GM23338 (cell line): ENCODE measurements around the gene MORN4. TPM values are rescaled to one million over a fixed set of nuclear protein-coding genes. Genes with fewer than 3 reads are reported as not detected.

Experiments
- ATAC-seq: fragments of 200-7000 bp; cut with Tn5 transposase; 3 replicates; pipeline ENCODE4 v1.9.1; 2020
- DNase-seq: peaks from one replicate; pipeline ENCODE4 v3.0.0-alpha.2; 2015; ENCODE audit warnings: low spot score
- H2AFZ ChIP-seq: fragments of 200-600 bp; sonication (generic); 2 replicates; pipeline ENCODE4 v1.8.0; 2016; ENCODE audit warnings: antibody characterized with exemption, mild to moderate bottlenecking, moderate library complexity
- H3F3A ChIP-seq: fragments of 200-600 bp; sonication (generic); replicated peaks from 2 replicates; pipeline ENCODE4 v1.8.0; 2017; ENCODE audit warnings: antibody characterized with exemption, mixed run types, low read depth
- H3K27ac ChIP-seq: fragments of 200-600 bp; sonication (generic); 2 replicates; pipeline ENCODE4 v1.6.1; 2016; ENCODE audit warnings: low read depth
- H3K27me3 ChIP-seq: fragments of 200-600 bp; sonication (generic); 2 replicates; pipeline ENCODE4 v1.8.0; 2016; ENCODE audit warnings: mild to moderate bottlenecking, mixed run types, moderate library complexity; ENCODE audit not compliant: insufficient read depth
- H3K36me3 ChIP-seq: fragments of 200-600 bp; sonication (generic); 2 replicates; pipeline ENCODE4 v1.8.0; 2016; ENCODE audit warnings: mild to moderate bottlenecking; ENCODE audit not compliant: insufficient read depth
- H3K4me1 ChIP-seq: fragments of 200-600 bp; sonication (generic); 2 replicates; pipeline ENCODE4 v1.8.0; 2016; ENCODE audit warnings: mild to moderate bottlenecking, moderate library complexity; ENCODE audit not compliant: insufficient read depth
- H3K4me2 ChIP-seq: fragments of 200-600 bp; sonication (generic); 2 replicates; pipeline ENCODE4 v1.7.1; 2017; ENCODE audit warnings: mixed run types
- H3K4me3 ChIP-seq: fragments of 200-600 bp; sonication (generic); 2 replicates; pipeline ENCODE4 v1.6.1; 2016; ENCODE audit warnings: mixed run types
- H3K79me2 ChIP-seq: fragments of 200-600 bp; sonication (generic); replicated peaks from 2 replicates; pipeline ENCODE4 v1.8.0; 2017; ENCODE audit warnings: mild to moderate bottlenecking; ENCODE audit not compliant: insufficient read depth
- H3K9me2 ChIP-seq: fragments of 200-600 bp; sonication (generic); 2 replicates; pipeline ENCODE4 v1.8.0; 2017; ENCODE audit not compliant: insufficient read depth
- H4K20me1 ChIP-seq: fragments of 200-600 bp; sonication (generic); replicated peaks from 2 replicates; pipeline ENCODE4 v1.8.0; 2017; ENCODE audit warnings: mild to moderate bottlenecking; ENCODE audit not compliant: insufficient read depth
- H3K27ac Mint-ChIP-seq: 2 replicates; pipeline ENCODE4 v1.8.0; 2020; ENCODE audit warnings: inconsistent platforms, mild to moderate bottlenecking, moderate library complexity, mixed read lengths
- H3K27me3 Mint-ChIP-seq: 3 replicates; pipeline ENCODE4 v1.8.0; 2022; ENCODE audit warnings: low read depth, mild to moderate bottlenecking, moderate library complexity, mixed read lengths, inconsistent platforms; ENCODE audit not compliant: insufficient read depth, poor library complexity
- H3K36me3 Mint-ChIP-seq: 3 replicates; pipeline ENCODE4 v1.8.0; 2021; ENCODE audit warnings: low read depth, mild to moderate bottlenecking, inconsistent platforms, moderate library complexity, mixed read lengths
- H3K4me1 Mint-ChIP-seq: 3 replicates; pipeline ENCODE4 v1.8.0; 2020; ENCODE audit warnings: mild to moderate bottlenecking, inconsistent platforms, mixed read lengths
- H3K4me3 Mint-ChIP-seq: 3 replicates; pipeline ENCODE4 v1.8.0; 2021; ENCODE audit warnings: moderate library complexity, mild to moderate bottlenecking, inconsistent platforms, mixed read lengths
- H3K9me3 Mint-ChIP-seq: 3 replicates; pipeline ENCODE4 v1.8.0; 2020; ENCODE audit warnings: moderate library complexity, mild to moderate bottlenecking, inconsistent platforms, mixed read lengths
- EZH2phosphoT487 ChIP-seq: fragments of 200-600 bp; sonication (generic); IDR thresholded peaks from one replicate; pipeline ENCODE4 v1.8.1; 2018; ENCODE audit warnings: antibody characterized with exemption; ENCODE audit not compliant: unreplicated experiment
- JUNB ChIP-seq: IDR thresholded peaks from one replicate; pipeline ENCODE4 v1.6.1; 2016; ENCODE audit warnings: antibody characterized with exemption; ENCODE audit not compliant: unreplicated experiment
- POLR2AphosphoS5 ChIP-seq: IDR thresholded peaks from 2 replicates; pipeline ENCODE4 v1.6.1; 2016; ENCODE audit warnings: antibody characterized with exemption, low read depth
- REST ChIP-seq: IDR thresholded peaks from one replicate; pipeline ENCODE4 v1.6.1; 2018; ENCODE audit warnings: antibody characterized with exemption; ENCODE audit not compliant: unreplicated experiment
- ZNF462 ChIP-seq: fragments of 250-450 bp; sonication (Bioruptor Pico); IDR thresholded peaks from 2 replicates; pipeline ENCODE4 v1.5.0; 2020; ENCODE audit warnings: mild to moderate bottlenecking, moderate library complexity
- polyA plus RNA-seq: library from polyadenylated mRNA; unstranded; fragments of >200 nt; fragmentation: Nextera tagmentation; extraction: Ambion mirVana; gene quantifications from 2 replicates; pipeline ENCODE4 v1.2.1, GENCODE V29; 2016
- total RNA-seq: library from RNA; depleted of rRNA; stranded (reverse); fragments of >200 nt; shearing (Covaris generic); gene quantifications from 2 replicates; pipeline ENCODE4 v1.2.3, GENCODE V29; 2014

Gene MORN4
- total and polyA plus RNA-seq, 2 experiments from 2014 or later, result 9.0 to 50.0 TPM

- TF ChIP-seq ZNF462, result no peak
Measured at GRCh38 chr10:97669571-97669970, 36.3 kb upstream of the MORN4 start (continued).

GRCh38 chr10:97667463-97667862, 34.2 kb upstream of the MORN4 start:
- H3K36me3 Mint-ChIP-seq, result peaks cover 63% of the 10 kb centered on the region
- no peaks in the 10 kb centered on the region for H3K9me2 ChIP-seq
- H3K9me3 Mint-ChIP-seq, result no peaks in the 10 kb centered on the region
- peaks cover 5% of the 10 kb centered on the region; the same call in 1 of the 2 replicates for H4K20me1 ChIP-seq
- H3K27ac Mint-ChIP-seq, result no peak overlapping the region
- H2AFZ ChIP-seq, result no peak overlapping the region
- H3K27ac ChIP-seq, result no peak overlapping the region
- H3K4me3 Mint-ChIP-seq, result no peak overlapping the region
- no peaks in the 10 kb centered on the region for H3K27me3 Mint-ChIP-seq
- DNase-seq (no peak), ATAC-seq (no peak)
- no peaks in the 10 kb centered on the region for H3K79me2 ChIP-seq
- H3K4me2 ChIP-seq, result no peak overlapping the region
- peaks cover 27% of the 10 kb centered on the region for H3K36me3 ChIP-seq
- TF ChIP-seq ZNF462 (no peak), EZH2phosphoT487 (no peak), JUNB (no peak), REST (no peak), POLR2AphosphoS5 (no peak)
- no peaks in the 10 kb centered on the region for H3K4me1 ChIP-seq
- H3F3A ChIP-seq, result no peaks in the 10 kb centered on the region
- H3K4me1 Mint-ChIP-seq, result no peaks in the 10 kb centered on the region
- H3K27me3 ChIP-seq, result no peaks in the 10 kb centered on the region
- no peak overlapping the region for H3K4me3 ChIP-seq
